Osteoblast (primary cell): Measurements from ENCODE around the gene CXCL3. TPM values are rescaled to one million over a fixed set of nuclear protein-coding genes. Genes with fewer than 3 reads are reported as not detected.

Experiments used
- DNase-seq: peaks from one replicate; pipeline ENCODE4 v3.0.0; 2011; ENCODE audit warnings: low spot score, mixed read lengths; ENCODE audit not compliant: insufficient read length; ENCODE audit errors: missing footprints
- H2AFZ ChIP-seq: 2 replicates; pipeline ENCODE4 v1.6.0; 2011; ENCODE audit warnings: mild to moderate bottlenecking, low read length
- H3K27ac ChIP-seq: 2 replicates; pipeline ENCODE4 v1.5.1; 2011; ENCODE audit warnings: mild to moderate bottlenecking, low read depth, low read length, moderate library complexity
- H3K27me3 ChIP-seq: 2 replicates; pipeline ENCODE4 v1.6.0; 2012; ENCODE audit warnings: mild to moderate bottlenecking, control low read depth, inconsistent platforms, low read length, moderate library complexity; ENCODE audit not compliant: insufficient read depth
- H3K36me3 ChIP-seq: 2 replicates; pipeline ENCODE4 v1.5.1; 2011; ENCODE audit warnings: mild to moderate bottlenecking, low read length, control low read depth, moderate library complexity; ENCODE audit not compliant: insufficient read depth
- H3K4me1 ChIP-seq: 2 replicates; pipeline ENCODE4 v1.5.1; 2011; ENCODE audit warnings: mild to moderate bottlenecking, low read length, control low read depth, moderate library complexity; ENCODE audit not compliant: insufficient read depth
- H3K4me2 ChIP-seq: 2 replicates; pipeline ENCODE4 v1.6.0; 2011; ENCODE audit warnings: mild to moderate bottlenecking, low read length; ENCODE audit not compliant: insufficient read depth
- H3K4me3 ChIP-seq: fragments of 200-600 bp; sonication (generic); 3 replicates; pipeline ENCODE4 v1.5.1; 2012; ENCODE audit warnings: mild to moderate bottlenecking, low read length, inconsistent platforms; ENCODE audit not compliant: insufficient read depth
- H3K79me2 ChIP-seq: 2 replicates; pipeline ENCODE4 v1.6.0; 2012; ENCODE audit warnings: mild to moderate bottlenecking, low read length, control low read depth, inconsistent platforms; ENCODE audit not compliant: insufficient read depth
- H3K9me3 ChIP-seq: 2 replicates; pipeline ENCODE4 v1.5.1; 2011; ENCODE audit warnings: low read depth, low read length, control low read depth
- H4K20me1 ChIP-seq: 2 replicates; pipeline ENCODE4 v1.6.0; 2012; ENCODE audit warnings: mild to moderate bottlenecking, low read length, control low read depth; ENCODE audit not compliant: insufficient read depth
- total RNA-seq: library from RNA; depleted of rRNA; stranded (reverse); fragments of >200 nt; gene quantifications from 2 replicates; pipeline ENCODE4 v1.2.3, GENCODE V29; 2012
- TF ChIP-seq, protein P1 (sequence below): IDR thresholded peaks from 2 replicates; pipeline ENCODE4 v1.5.1; 2011; ENCODE audit warnings: mild to moderate bottlenecking, low read depth, low read length, moderate library complexity; ENCODE audit errors: extremely low read depth

The CXCL3 gene
- total RNA-seq, 1 donor, result 0.36 TPM

DNA sequence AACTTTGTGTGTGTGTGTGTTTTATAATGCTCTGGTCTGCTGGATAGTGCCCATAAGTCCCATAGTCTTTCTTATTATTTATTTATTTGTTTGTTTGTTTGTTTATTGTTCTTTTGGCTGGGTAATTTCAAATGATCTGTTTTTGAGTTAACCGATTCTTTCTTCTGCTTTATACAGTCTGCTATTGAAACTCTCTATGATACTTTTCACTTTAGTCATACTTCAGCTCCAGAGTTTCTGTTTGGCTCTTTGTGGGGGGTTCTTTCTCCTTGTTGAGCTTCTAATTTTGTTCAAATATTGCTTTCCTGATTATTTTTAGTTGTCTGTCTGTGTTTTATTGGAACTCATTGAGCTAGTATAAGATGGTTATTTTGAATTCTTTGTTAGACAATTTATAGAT, 10.0 kb downstream of the CXCL3 start:
- no peaks in the 10 kb centered on the region for H3K79me2 ChIP-seq
- H3K27ac ChIP-seq, result no peak overlapping the region
- no peak overlapping the region for H2AFZ ChIP-seq
- H3K36me3 ChIP-seq, result no peaks in the 10 kb centered on the region
- H3K27me3 ChIP-seq, result no peaks in the 10 kb centered on the region
- H3K4me2 ChIP-seq, result no peak overlapping the region
- H4K20me1 ChIP-seq, result no peaks in the 10 kb centered on the region
- peaks cover 11% of the 10 kb centered on the region for H3K4me1 ChIP-seq
- no peak overlapping the region for H3K4me3 ChIP-seq
- no peaks in the 10 kb centered on the region for H3K9me3 ChIP-seq
- DNase-seq, result no peak
- TF ChIP-seq, protein P1, sequence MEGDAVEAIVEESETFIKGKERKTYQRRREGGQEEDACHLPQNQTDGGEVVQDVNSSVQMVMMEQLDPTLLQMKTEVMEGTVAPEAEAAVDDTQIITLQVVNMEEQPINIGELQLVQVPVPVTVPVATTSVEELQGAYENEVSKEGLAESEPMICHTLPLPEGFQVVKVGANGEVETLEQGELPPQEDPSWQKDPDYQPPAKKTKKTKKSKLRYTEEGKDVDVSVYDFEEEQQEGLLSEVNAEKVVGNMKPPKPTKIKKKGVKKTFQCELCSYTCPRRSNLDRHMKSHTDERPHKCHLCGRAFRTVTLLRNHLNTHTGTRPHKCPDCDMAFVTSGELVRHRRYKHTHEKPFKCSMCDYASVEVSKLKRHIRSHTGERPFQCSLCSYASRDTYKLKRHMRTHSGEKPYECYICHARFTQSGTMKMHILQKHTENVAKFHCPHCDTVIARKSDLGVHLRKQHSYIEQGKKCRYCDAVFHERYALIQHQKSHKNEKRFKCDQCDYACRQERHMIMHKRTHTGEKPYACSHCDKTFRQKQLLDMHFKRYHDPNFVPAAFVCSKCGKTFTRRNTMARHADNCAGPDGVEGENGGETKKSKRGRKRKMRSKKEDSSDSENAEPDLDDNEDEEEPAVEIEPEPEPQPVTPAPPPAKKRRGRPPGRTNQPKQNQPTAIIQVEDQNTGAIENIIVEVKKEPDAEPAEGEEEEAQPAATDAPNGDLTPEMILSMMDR, result no peak

DNA sequence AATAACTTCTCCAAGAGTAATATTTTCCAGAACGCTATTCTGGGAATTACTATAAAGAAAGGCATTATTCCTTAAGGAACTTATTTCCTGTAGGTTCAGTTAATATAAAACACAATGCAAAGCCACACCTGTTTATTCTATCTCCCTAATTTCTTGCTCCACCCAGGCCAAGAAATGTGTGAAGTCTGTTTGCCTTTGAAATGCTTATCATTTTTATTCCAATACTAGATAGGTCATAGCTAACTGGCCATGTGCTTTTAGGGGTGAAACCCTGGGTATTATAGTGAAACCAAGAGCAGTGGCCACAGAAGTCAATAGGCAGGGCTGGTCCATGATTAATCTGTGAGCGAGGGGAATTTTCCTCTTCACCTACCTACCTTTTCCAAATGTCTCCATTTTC, 14.8 kb downstream of the CXCL3 start:
- DNase-seq, result peak; percentile 58
- Histone ChIP-seq H2AFZ (no peak overlapping the region), H3K4me3 (no peak overlapping the region), H3K9me3 (no peaks in the 10 kb centered on the region), H4K20me1 (no peaks in the 10 kb centered on the region), H3K27ac (no peak overlapping the region), H3K79me2 (no peaks in the 10 kb centered on the region), H3K4me1 (no peaks in the 10 kb centered on the region), H3K36me3 (no peaks in the 10 kb centered on the region), H3K27me3 (no peaks in the 10 kb centered on the region), H3K4me2 (no peak overlapping the region)
- TF ChIP-seq, protein P1, result no peak

DNA sequence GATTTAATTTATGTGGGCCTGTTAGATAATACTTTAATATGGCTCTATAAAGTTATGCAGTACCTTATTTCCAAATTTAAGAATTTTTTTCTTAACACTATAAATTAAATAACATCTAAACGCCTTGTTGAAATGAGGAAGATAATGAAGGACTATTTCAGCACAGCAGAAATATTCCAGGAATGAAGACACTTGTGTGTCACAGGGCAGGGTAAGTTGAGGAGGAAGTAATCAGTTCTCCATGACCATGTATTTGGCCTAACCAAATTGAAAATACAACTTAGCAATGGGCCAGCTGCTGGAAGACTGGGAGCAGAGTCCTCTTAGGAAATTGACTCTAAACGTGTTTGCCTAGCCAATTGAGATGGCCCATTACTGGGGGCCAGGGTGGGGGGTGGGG, 16.9 kb downstream of the CXCL3 start:
- TF ChIP-seq, protein P1, result no peak
- Histone ChIP-seq H3K4me3 (no peak overlapping the region), H3K79me2 (no peaks in the 10 kb centered on the region), H2AFZ (no peak overlapping the region), H3K27ac (no peak overlapping the region), H3K4me2 (no peak overlapping the region), H3K36me3 (no peaks in the 10 kb centered on the region), H4K20me1 (no peaks in the 10 kb centered on the region), H3K4me1 (no peaks in the 10 kb centered on the region), H3K27me3 (no peaks in the 10 kb centered on the region), H3K9me3 (no peaks in the 10 kb centered on the region)
- no peak for DNase-seq

DNA sequence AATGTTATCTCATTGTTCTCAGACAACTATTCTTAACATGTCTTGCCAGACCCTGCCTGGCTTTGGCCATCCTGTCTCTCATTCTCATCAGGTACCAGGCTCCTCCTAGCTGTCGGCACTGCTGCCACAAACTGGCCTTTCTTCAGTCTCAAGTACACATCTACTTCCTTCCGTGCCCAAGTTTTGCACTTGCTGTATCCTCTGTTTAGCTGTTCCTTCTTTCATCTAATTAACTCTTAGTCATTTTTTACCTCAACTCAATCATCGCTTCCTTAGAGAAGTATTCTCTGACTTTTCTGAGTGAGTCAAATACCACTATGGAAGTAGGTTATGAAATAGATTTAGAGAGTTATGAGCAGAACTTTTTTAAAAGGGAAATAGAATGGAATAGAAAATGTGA, 19.7 kb downstream of the CXCL3 start:
- no peak overlapping the region for H3K4me3 ChIP-seq
- no peaks in the 10 kb centered on the region for H3K79me2 ChIP-seq
- H3K9me3 ChIP-seq, result no peaks in the 10 kb centered on the region
- no peak overlapping the region for H2AFZ ChIP-seq
- no peaks in the 10 kb centered on the region for H4K20me1 ChIP-seq
- DNase-seq, result no peak
- TF ChIP-seq, protein P1, result no peak
- H3K4me2 ChIP-seq, result no peak overlapping the region
- H3K36me3 ChIP-seq, result no peaks in the 10 kb centered on the region
- H3K27ac ChIP-seq, result no peak overlapping the region
- H3K4me1 ChIP-seq, result no peaks in the 10 kb centered on the region
- H3K27me3 ChIP-seq, result no peaks in the 10 kb centered on the region
